ENCODE results near the gene MUC15.
"Not testable (repeated sequence)": the region's sequence is repeated elsewhere in the genome, so short reads cannot be mapped to it uniquely, and the experiment has no call there.

The MUC15 gene, protein sequence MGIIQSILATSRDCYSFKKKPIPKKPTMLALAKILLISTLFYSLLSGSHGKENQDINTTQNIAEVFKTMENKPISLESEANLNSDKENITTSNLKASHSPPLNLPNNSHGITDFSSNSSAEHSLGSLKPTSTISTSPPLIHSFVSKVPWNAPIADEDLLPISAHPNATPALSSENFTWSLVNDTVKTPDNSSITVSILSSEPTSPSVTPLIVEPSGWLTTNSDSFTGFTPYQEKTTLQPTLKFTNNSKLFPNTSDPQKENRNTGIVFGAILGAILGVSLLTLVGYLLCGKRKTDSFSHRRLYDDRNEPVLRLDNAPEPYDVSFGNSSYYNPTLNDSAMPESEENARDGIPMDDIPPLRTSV

DNA sequence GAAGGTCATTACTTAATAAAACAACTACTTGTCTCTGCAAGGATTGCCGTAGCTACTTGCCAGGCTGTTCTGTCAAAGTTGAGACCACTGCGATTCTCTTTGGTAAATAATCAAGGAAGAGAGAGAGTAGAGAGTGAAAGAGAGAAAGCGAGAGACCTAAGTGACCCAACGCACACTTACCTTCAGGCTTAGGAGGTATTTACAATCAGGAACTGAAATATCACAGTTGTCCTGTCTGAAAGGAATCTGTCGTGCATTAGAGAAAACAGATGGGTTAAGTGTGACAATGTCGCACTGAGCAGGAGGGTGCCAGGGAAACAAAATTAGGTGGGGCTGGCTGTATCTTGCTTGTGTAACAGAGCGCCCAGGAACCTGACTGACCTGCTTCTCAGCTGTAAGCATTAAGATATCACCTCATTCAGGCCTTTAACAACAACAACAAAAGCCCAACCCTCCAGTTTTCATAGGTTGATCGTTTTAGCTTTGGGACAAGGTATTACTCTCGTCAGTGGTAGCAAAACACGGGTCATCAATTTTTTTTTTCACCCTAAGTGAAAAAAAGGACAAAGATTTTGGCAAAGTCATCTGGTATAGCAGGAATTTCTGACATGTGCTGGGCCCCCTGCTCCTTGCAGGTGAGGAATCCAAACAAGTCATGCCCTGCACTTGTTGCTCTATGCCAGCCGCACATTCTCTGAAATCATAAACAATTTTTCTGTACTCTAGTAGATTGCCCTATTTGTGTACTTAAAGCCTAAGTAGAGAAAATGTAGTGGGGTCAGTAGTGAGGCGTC, at the start of gene MUC15:
Gene MUC15, minus strand, starts transcription at position 403 of the 794 bp plus-strand sequence. CDS start 5,169 bp downstream, outside the sequence.
- no peak for DNase-seq (ENCODE audit: low read depth)

DNA sequence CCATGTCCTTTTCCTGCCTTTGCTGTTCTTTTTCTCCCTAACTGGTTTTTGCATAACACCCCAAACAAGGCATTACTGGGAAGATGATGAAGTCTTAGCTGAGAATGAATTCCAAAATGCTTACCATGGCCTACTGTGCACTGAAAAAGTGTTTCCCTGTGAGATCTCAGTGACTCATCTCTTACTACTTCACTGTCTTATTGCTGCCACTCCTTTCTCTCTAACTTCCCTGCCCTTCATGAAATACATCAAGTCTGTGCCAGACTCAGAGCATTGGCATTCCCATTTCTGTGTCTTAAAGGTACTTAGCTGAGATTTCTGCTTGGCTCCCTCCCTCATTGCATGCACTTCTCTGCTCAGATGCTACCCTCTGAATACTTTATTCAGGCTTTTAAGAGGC, 49.1 kb upstream of the MUC15 start:
- no peak for DNase-seq (ENCODE audit: low read depth)

DNA sequence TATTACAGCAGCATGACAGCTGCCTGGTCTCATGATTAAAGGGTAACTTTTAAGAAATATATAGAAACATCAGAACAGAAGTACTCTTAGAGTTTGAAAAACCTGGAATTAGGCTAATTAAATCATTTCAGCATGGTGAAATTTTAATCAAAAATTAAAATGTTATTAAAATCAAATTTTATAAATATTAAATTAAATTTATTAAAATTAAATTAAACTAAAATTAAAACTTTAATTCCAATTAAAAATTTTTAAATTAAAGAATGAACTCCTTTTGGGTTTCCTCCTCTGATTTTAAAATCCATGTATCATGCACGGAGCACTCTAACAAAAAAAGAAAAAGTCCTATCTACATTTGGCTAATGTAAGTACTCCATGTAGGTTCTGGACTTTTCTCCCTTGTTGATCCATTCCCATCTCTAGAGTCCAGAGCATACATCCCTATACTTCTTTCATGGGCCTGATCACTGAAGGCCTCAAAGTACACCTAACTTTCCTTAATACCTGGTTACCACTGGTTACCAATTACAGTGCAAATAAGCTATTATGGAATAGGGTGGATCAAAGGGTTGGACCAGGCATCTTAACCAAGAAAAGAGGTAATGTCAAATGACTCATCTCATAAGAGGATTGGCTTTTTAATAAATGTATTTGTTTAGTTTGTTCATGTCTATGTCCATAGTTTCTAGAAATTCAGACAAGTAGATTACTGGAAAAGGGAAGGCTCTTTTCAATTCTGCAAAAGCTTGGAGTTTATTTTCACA, 48.4 kb upstream of the MUC15 start:
- DNase-seq (ENCODE audit: low read depth) = no peak

DNA sequence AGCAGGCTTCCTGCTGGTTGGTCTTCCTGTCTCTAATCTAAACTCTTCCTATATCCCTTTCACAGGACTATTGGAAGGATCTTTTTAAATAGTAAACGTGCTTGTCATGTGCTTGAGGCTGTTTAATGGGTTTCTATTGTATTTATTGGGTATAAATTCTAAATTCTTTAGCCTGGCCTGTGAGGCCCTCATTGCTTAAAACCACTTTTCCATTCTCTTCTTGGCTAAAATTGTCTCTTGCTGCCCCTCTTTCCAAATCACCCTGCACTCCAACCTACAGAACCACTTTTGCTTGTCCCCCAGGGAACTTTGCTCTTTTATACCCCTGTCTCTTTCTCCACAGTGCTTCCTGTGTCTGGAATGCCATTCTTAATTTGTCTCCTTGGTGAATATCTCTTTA, 46.4 kb upstream of the MUC15 start:
- DNase-seq (ENCODE audit: low read depth) = no peak

- no peak for DNase-seq (ENCODE audit: low read depth)
Measured at GRCh38 chr11:26613759-26614158, 41.7 kb upstream of the MUC15 start.

GRCh38 chr11:26608507-26609146, 36.6 kb upstream of the MUC15 start:
- DNase-seq (ENCODE audit: low read depth) = no peak

- DNase-seq (ENCODE audit: low read depth) = no peak
Measured at GRCh38 chr11:26607725-26608506, 35.9 kb upstream of the MUC15 start.

GRCh38 chr11:26599876-26600434, 27.9 kb upstream of the MUC15 start:
- DNase-seq (ENCODE audit: low read depth) = no peak

- no peak for DNase-seq (ENCODE audit: low read depth)
Measured at GRCh38 chr11:26599425-26599824, 27.4 kb upstream of the MUC15 start.

DNA sequence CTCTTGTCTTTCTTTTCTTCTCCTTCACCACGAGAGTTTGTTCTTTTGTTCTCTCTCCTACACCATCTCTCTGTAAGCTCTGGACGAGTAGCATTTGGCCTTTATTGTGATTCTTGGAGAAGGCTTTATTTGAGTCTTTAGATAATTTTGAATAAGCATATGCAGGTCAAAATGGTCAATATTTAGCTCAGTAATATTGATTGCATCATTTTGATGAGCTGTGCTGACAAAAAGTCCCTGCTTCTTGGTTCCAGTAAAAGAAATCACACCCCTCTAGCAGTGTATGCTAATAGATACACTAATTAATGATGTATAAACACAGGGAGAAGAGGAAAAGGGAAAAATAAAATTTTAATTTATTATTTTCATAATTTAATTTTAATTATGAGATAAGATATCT, 25.8 kb upstream of the MUC15 start:
- DNase-seq (ENCODE audit: low read depth) = no peak

DNA sequence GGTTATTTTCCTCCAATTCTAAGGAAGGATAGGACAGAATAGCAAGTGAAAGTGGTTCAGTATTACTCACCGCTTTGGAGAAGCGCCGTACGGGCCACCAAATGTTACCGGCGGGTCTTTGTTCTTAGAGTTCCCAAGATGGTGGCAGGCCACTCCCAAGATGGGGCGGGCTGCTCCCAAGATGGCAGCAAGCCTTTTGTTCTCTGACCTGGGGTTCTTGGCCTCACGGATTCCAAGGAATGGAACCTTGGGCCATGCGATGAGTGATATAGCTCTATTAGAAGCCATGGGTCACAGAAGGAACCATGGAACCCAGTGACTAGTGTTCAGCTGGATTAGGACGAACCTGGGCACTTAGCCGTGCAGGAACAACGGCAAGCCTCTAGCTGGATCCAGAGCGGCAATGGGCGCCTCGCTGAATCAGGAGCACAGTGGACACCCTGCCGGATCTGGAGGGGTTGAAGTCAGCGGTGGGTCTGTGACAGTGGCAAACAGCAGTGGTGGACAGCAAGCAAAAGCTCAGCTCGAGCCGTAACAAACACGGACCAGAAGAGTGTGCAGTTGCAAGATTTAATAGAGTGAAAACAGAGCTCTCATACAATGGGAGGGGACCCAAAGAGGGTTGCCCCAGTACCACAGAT, 25.1 kb upstream of the MUC15 start:
- not testable (repeated sequence) for DNase-seq (ENCODE audit: low read depth)

- not testable (repeated sequence) for DNase-seq (ENCODE audit: low read depth)
Measured at GRCh38 chr11:26595207-26595865, 23.3 kb upstream of the MUC15 start.

DNA sequence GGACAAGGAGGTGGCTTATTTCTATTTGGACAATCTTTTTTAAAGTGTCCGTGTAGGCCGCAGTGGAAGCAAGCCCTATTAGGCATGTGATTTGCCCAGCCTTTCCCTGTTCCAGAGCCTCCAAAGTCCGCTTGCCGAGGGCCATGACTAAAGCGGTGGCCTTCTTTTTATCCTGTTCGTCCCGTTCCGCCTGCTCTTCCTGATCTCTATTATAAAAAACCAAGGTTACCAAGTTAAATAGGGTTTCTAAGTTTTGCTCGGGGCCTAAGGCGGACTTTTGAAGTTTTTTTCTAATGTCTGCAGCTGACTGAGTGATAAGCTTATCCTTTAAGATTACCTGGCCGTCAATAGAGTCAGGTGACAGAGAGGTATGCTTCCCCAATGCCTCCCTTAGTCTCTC, 21.6 kb upstream of the MUC15 start:
- DNase-seq (ENCODE audit: low read depth) = no peak

DNA sequence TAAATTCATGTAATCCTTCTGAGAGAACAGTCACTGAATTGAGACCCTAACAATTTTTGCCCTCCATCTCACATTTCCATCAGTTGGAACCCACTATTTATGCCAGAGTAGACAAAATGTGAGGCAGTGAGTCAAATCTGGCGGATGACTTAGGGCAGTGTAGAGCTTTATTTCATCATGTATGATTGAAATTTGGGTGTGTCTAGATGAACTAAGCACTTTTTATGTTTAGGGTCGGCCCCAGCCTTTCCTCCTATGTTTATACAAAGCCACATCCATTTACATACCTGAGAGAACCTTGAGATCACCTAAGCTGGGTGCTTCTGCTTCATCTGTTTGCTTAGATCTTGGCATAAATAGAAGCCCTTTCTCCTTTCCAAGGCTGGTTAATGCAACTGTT, 15.0 kb upstream of the MUC15 start:
- no peak for DNase-seq (ENCODE audit: low read depth)

- no peak for DNase-seq (ENCODE audit: low read depth)
Measured at GRCh38 chr11:26584818-26585217, 12.8 kb upstream of the MUC15 start.

- DNase-seq (ENCODE audit: low read depth) = no peak
Measured at GRCh38 chr11:26583550-26583949, 11.5 kb upstream of the MUC15 start.

DNA sequence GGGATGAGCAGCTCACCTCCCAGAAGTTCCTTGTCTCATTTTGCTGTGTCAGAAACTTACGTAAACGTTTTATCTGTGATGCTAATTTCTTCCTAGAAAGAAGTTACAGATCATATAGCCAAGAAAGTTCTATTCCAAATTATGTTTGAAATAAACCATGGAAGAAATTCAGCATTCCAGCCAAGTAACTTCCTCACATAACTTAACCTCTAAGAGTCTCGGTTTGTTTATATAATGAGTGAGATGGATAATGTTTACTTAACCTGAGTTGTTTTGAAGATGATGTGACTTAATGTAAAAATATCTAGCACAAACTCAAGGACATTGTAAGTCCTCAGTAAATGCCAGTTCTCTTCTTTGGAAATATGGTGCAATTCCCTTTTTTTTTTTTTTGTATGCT, 8.9 kb upstream of the MUC15 start:
- DNase-seq (ENCODE audit: low read depth) = no peak

- DNase-seq (ENCODE audit: low read depth) = no peak
Measured at GRCh38 chr11:26579683-26580082, 7.6 kb upstream of the MUC15 start.

GRCh38 chr11:26578998-26579661, 7.1 kb upstream of the MUC15 start:
- DNase-seq (ENCODE audit: low read depth) = no peak
